GM18502 (cell line): Measurements from ENCODE around the gene STAT4.

Experiments used
- ATAC-seq: cut with Tn5 transposase; IDR thresholded peaks from one replicate; pipeline ENCODE4 v1.9.1; 2021; ENCODE audit warnings: mild to moderate bottlenecking; ENCODE audit not compliant: unreplicated experiment, poor library complexity

Gene STAT4

DNA sequence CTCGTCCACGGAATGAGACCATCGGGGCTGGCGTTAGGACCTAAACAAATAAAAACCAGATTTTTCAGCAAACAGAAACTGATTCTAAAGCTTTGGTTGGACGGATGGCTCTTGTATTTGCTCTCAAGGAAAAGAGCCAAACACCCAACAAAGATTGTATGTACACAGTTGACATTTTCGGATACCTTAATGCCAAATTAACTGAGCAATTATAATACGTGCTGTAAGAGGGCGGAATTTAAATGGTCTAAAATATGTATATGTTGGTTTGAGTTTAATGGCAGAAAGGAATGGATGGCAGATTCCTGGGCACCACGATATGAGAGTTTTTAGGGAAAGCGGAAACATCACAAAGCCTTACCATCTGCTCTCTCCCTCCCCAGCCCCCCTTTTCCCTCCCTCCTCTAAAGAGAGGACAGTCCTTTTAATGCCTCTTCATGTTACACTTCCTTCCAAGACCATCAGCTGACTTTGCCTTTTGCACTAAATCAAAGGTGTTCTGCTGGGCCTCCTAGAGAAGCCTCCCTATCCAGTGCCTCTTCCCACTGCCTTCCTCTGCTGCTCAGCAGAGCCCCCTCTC, 170.1 kb downstream of the STAT4 start:
- no peak for ATAC-seq

DNA sequence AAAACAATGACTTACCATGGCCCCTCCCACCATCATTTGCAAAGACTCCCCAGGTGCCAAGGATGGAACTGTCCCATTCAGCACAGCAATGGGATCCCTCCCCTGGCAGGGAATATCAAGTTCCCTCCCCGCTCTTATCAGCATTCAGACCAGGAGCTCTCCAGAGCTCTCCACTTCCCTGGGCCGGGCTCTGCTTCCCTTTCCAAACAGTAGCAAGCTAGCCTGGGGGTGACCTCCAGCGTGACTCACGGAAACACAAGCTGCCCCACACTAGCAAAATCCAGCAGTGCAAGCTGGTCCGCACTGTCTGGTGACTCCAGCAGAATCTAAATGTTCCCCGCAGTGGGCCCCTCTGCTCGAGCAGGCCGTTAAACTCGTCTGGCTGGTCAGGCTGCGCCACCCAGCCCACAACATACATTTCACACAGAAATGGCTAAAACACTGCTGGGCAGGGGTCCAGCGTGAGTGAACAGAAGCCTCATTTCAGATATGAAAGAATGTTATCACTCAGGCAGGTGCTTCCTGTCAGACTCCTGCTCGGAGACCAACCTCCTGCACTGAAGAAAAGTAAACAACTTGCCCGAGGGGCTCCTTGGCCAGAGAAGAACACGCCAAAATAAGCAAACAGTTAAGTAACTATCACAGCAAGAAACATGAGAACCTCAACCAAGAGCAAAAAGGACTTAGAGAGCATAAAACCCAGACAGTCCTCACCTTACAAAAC, 170.7 kb downstream of the STAT4 start:
- ATAC-seq: no peak
